Kidney (tissue), 14 donors: ENCODE data around the gene EHD1. TPM values are rescaled to one million over a fixed set of nuclear protein-coding genes. Genes with fewer than 3 reads are reported as not detected.

ENCODE experiments used
- DNase-seq, 5 donors: peaks; one replicate each; pipeline ENCODE4 v3.0.0-alpha.2; 2013 to 2020
- FAIRE-seq: peaks from 2 replicates; lab custom pipeline; 2012; peaks lifted over from hg19 to GRCh38; lab: Jason Lieb, UNC
- H3K27ac ChIP-seq, 2 donors: one replicate each; pipeline ENCODE4 v1.7.0; 2013; ENCODE audit warnings: low read depth in 2 of 2, low read length in 2 of 2, inconsistent platforms in 1 of 2
- H3K27me3 ChIP-seq: one replicate; pipeline ENCODE4 v1.7.1; 2013; ENCODE audit warnings: low read length, inconsistent platforms; ENCODE audit not compliant: control insufficient read depth, insufficient read depth
- H3K36me3 ChIP-seq, 3 donors: one replicate each; pipeline versions ENCODE4 v1.7.0 to v1.7.1; 2013; ENCODE audit warnings: low read length in 3 of 3, control low read depth in 1 of 3, inconsistent platforms in 1 of 3; ENCODE audit not compliant: insufficient read depth in 3 of 3, control insufficient read depth in 2 of 3
- H3K4me1 ChIP-seq, 3 donors: one replicate each; pipeline versions ENCODE4 v1.7.0 to v1.7.1; 2013; ENCODE audit warnings: low read length in 3 of 3, inconsistent platforms in 1 of 3, low read depth in 1 of 3; ENCODE audit not compliant: control insufficient read depth in 2 of 3, insufficient read depth in 2 of 3
- H3K4me3 ChIP-seq, 3 donors: one replicate each; pipeline versions ENCODE4 v1.7.0 to v1.8.1; 2013; ENCODE audit warnings: low read length in 3 of 3, control low read depth in 1 of 3, inconsistent platforms in 1 of 3
- H3K9ac ChIP-seq, 3 donors: one replicate each; pipeline versions ENCODE4 v1.7.0 to v1.7.1; 2013; ENCODE audit warnings: low read length in 3 of 3, control low read depth in 1 of 3, inconsistent platforms in 1 of 3
- H3K9me3 ChIP-seq, 3 donors: one replicate each; pipeline versions ENCODE4 v1.7.0 to v1.7.1; 2013; ENCODE audit warnings: low read length in 3 of 3, control low read depth in 1 of 3, inconsistent platforms in 1 of 3; ENCODE audit not compliant: control insufficient read depth in 2 of 3, insufficient read depth in 1 of 3
- CTCF ChIP-seq: IDR thresholded peaks from 3 replicates; pipeline ENCODE4 v1.5.1; 2012; ENCODE audit warnings: mild to moderate bottlenecking, moderate library complexity, borderline replicate concordance; ENCODE audit not compliant: insufficient read depth; ENCODE audit errors: extremely low read depth
- intact Hi-C: fragments of 100-400 bp; cut with DNase I; formaldehyde crosslinking; loops from one replicate; pipeline ENCODE4 v1.11.1; 2022
- polyA plus RNA-seq: library from polyadenylated mRNA; stranded (reverse); fragments of 350-450 nt; fragmentation: Illumina TruSeq; extraction: RNeasy Lipid Tissue Mini Kit (QIAGEN cat#74804); gene quantifications from one replicate; pipeline ENCODE4 v1.2.3, GENCODE V29; 2014; ENCODE audit warnings: low read depth, low replicate concordance; ENCODE audit not compliant: insufficient read depth
- total RNA-seq: library from RNA; stranded (reverse); fragmentation: NEBNext Ultra II Directional; extraction: Animal tissue kit (Norgen Biotek cat#: 25700); gene quantifications from one replicate; pipeline ENCODE4 v1.2.1, GENCODE V29; 2021
- donor health status: control.
- donor health status: control.
- donor health status: control.
- donor health status: control.
- donor health status: control.
- donor health status: DM: yes; HTN: yes; CAD: no.
- donor health status: Normal renal cell carcinoma (clear cell type).

Gene EHD1
- total and polyA plus RNA-seq, 2 donors from 2014 or later = 48.9 to 76.1 TPM

DNA sequence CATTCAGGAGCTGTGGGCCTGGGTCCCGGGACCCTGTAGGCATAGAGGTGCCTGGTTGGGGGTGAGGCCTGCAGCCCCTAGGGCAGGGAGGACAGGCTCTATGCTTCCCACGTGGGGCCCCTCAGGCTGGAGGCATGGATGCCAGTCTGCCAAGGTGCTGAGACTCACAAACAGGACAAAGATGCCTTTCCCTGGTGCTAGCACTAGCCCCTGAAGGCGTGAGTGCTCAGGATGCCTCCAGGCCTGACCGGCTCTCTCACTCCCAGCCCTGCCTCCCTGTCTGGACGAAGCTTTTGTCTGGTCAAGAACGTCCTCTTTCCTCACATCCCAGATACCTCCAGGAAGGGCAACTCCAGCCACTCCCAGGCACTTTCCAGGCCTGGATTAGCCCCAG lies 36.1 kb downstream of the EHD1 start:
- peak overlapping the region in 1 of 3 donors; percentile 12 for H3K9ac ChIP-seq
- no peak overlapping the region for H3K4me3 ChIP-seq
- no peaks in the 10 kb centered on the region for H3K27me3 ChIP-seq
- no peaks in the 10 kb centered on the region for H3K9me3 ChIP-seq
- DNase-seq (no peak), FAIRE-seq (no peak)
- H3K36me3 ChIP-seq = peaks cover 0 to 5% (median 4%) of the 10 kb centered on the region in 3 donors
- no peak for TF ChIP-seq CTCF
- intact Hi-C loops = no loop called here
- peaks cover 0 to 11% (median 6%) of the 10 kb centered on the region in 3 donors for H3K4me1 ChIP-seq
- no peak overlapping the region for H3K27ac ChIP-seq

DNA sequence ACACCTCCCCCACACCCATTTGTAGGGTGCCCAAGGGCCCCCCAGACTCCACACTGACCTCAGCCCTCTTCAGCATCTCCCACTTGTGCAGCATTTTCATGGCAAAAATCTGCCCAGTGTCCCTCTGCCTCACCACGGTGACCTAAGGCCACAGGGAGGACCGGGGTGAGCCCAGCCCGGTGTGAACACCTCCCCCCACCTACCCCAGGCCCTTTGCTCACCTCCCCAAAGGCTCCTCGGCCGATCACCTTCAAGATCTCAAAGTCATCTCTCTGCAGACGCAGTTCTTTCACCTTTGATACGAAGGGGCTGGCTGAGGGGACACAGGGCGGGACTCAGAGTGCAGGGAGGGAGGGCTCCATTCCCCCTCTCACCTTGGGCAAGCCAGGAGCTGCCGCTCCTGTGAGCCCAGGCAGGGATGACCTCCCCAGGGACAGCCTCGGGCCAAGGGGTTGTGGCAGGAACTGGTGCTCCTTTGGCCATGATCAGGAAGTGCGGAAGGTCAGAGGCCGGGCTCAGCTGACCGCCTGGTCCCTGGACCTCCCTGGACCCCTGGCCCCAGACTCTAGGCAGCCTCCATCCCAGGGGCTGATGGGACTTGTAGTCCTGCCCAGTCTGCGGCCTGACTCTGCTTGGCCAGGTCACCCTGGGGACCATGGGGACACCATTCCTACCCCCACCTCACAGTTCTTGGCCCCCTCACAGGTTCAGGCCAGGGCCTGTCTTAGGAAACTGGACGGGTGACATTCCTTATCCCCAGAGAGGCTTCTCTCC lies 36.6 kb downstream of the EHD1 start:
- Histone ChIP-seq H3K9ac (peak overlapping the region in 1 of 3 donors; percentile 12), H3K27me3 (no peaks in the 10 kb centered on the region), H3K36me3 (peaks cover 0 to 5% (median 4%) of the 10 kb centered on the region in 3 donors), H3K4me3 (no peak overlapping the region), H3K27ac (no peak overlapping the region), H3K4me1 (peaks cover 0 to 11% (median 6%) of the 10 kb centered on the region in 3 donors), H3K9me3 (no peaks in the 10 kb centered on the region)
- intact Hi-C loops = no loop called here
- FAIRE-seq (no peak), DNase-seq (no peak)
- TF ChIP-seq CTCF = no peak

- H3K27me3 ChIP-seq = no peaks in the 10 kb centered on the region
- peak in 1 of 5 donors; percentile 64 for DNase-seq
- H3K4me1 ChIP-seq = peaks cover 0 to 10% (median 6%) of the 10 kb centered on the region in 3 donors
- H3K9ac ChIP-seq = no peak overlapping the region
- no peak overlapping the region for H3K27ac ChIP-seq
- no peaks in the 10 kb centered on the region for H3K9me3 ChIP-seq
- no peak overlapping the region for H3K4me3 ChIP-seq
- H3K36me3 ChIP-seq = peaks cover 0 to 5% (median 4%) of the 10 kb centered on the region in 3 donors
- intact Hi-C loops = no loop called here
- no peak for FAIRE-seq
- TF ChIP-seq CTCF = no peak
Observed at GRCh38 chr11:64839887-64840782, 38.3 kb downstream of the EHD1 start.
